NCI-H1930 (cell line): ENCODE results near the gene NME4.
"Not testable (repeated sequence)": the region's sequence is repeated elsewhere in the genome, so short reads cannot be mapped to it uniquely, and the experiment has no call there.

Source experiments
- DNase-seq, 2 experiments: peaks; one replicate each; lab custom pipeline; 2025; lab: John Stamatoyannopoulos, UW

The NME4 gene

DNA sequence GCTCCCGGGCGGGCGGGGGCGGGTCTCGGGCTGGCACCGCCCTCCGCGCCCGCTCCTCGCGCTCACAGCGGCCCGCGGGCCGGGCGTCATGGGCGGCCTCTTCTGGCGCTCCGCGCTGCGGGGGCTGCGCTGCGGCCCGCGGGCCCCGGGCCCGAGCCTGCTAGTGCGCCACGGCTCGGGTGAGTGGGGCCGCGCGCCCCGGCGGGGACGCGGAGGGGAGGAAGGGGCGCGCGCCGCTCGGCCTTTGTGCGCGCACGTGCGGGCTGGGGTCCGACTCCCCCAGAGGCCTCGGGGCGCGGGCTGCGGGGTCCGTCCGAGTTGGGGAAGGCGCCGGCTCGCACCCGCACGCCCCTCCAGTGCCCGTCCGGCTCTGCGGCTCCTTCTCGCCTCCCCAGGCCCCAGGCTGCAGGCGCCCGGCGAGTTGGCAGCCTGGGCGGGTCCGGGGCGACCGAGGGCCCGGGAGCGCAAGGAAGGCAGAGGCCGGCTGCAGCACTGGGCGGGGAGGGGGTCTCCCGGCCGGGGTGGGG lies at the start of gene NME4:
NME4 (plus strand) TSS at position 65 of the 527 bp plus-strand sequence; CDS start at position 89, 24 bp downstream.
- DNase-seq, result peak; percentile 52 to 76

DNA sequence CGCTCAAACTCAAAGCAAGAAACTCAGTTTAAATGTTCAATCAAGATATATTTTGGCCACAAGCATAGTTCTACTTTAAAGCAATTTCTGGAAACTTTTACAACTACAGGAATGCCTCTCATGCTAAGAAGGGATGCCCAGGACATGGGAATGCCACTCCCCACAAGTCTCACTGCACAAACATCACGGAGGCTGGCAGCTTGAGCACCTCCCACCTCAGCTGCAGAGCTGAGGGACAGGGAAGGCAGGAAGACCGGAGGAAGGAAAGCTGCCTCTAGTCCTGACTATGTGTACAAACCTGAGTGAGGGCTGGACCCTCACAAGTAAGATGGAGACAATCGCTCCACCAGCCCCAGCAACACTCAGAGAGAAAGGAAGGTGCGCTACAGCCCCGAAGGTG lies 49.8 kb upstream of the NME4 start:
- DNase-seq, result no peak

DNA sequence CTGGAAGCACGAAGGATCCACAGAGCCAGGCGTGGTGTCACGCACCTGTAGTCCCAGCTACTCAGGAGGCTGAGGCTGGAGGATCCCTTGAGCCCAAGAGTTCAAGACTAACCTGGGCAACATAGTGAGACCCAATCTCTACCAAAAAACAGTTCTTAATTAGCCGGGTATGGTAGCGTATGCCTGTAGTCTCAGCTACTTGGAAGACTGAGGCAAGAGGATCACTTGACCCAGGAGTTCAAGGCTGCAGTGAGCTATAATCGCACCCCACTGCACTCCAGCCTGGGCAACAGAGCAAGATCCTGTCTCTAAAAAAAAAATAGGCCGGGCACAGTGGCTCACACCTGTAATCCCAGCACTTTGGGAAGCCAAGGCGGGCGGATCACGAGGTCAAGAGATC lies 48.5 kb upstream of the NME4 start:
- not testable (repeated sequence) for DNase-seq

DNA sequence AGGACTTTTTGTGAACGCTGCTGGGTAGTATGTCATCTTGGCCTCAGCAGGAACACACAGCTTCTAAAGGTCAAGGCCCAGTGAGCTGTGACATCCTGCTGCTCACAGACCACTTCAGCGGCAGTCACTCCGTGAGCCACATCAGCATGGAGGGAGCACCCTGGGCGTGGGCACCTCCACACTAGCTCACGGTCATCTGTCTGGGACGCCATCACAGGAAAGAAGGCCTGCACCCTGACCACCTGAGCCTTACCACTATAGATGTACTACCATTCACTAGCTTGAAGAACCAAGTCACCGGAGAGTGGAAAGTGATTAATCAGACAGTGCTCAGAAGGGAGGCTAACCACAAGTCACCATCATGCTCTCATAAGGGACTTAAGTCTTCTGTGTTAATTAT lies 47.8 kb upstream of the NME4 start:
- no peak for DNase-seq

DNA sequence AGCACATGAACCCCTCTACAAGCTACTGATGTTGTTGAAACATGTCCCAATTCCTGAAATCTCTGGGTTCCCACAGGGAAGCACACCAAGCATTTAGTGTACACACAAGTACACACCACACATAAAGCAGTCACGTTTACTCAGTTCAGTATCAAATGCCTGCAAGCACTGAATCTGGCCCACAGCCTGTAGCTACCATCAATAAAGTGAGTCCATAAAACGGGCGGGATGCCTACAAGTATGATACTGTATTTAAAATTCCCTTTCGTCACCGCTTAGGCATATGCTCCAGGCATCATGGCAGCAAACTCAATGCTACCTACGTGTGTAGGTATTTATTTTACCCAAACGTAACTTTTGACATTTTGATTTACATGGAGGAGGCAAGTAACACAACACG lies 46.8 kb upstream of the NME4 start:
- no peak for DNase-seq

GRCh38 chr16:351804-352520 lies 45.0 kb upstream of the NME4 start:
- DNase-seq, result no peak

DNA sequence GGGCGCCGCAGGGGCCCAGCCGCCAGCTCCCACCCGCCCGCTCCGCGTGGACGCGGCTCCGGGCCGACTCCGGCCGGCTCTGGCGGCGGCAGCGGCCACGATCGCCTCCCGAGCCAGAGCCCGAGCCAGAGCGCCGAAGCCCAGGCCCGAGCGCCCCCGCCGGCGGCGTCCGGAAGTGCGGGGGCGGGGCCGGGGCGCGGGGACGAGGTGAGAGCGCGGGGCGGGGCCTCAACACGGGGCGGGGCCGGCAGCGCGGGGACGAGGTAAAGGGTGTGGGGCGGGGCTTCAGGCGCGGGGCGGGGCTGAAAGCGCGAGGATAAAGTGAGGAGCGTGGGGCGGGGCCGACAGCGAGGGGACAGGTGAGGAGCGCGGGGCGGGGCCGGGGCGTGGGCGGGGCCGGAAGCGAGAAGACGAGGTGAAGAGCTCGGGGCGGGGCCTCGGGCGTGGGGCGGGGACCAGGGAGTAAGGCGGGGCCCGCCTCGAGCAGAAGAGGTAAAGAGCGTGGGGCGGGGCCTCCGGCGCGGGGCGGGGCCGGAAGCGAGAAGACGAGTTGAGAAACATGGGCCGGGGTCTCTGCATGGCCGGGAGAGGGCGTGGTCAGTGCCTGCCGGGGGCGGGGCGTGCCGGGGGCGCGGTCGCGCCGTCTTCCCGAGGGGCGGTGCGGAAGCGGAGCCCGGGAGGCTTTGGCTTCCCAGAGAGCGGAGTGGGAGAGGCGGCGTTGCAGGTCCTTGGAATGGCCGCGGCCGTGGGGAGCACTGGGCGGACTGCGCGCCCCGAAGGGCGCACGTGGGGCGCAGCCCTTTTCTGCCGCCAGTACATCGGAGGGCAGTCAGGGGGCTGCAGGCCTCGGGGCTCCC lies 44.2 kb upstream of the NME4 start, which contains the start of gene AXIN1:
AXIN1 (minus strand) TSS at position 177 of the 857 bp plus-strand sequence. CDS start 5,698 bp downstream, outside the sequence.
- DNase-seq, result peak; percentile 99

DNA sequence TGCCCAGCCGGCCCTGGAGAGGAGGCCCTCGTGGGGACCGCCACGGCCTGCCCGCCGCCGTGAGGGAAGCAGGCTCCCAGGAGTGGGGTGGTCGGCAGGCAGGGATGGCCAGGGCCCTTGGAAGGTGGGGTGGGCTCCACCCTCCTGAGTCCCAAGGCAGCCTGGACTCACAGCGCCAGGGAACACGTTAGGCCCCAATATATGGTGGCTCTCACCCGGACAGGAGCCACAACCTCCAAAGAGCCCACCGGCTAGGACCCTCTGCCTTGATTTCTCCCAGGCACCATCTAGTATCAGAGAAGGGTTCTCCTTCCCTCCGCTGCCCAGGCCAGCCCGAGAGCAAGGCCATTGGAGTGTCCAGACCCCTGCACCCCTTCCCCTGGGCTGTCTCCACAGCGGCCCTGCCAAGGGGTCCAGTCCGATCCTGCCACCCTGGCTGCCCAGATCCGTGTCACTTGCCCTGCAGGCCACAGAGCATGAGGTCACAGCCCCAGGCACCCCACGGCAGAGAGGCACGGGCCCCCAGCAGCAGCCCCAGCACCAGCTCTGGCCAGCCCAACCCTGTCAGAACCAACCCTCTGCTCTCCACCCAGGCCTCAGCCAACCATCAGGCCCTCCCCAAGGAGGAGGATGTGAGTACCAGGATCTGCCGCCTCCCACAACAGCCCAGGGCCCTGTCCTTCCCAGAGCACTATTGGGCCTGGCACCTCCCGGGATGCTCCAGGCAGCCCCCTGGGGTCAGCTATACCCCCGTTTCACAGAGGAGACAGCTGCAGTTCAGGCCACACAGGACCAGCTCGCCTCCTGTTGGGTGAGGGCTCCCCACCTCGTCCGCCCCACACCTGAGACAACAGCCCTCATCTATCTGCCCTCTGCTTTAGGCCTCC lies 43.4 kb upstream of the NME4 start:
- no peak for DNase-seq

- DNase-seq, result no peak
Measured at GRCh38 chr16:354291-354881, 42.6 kb upstream of the NME4 start.

DNA sequence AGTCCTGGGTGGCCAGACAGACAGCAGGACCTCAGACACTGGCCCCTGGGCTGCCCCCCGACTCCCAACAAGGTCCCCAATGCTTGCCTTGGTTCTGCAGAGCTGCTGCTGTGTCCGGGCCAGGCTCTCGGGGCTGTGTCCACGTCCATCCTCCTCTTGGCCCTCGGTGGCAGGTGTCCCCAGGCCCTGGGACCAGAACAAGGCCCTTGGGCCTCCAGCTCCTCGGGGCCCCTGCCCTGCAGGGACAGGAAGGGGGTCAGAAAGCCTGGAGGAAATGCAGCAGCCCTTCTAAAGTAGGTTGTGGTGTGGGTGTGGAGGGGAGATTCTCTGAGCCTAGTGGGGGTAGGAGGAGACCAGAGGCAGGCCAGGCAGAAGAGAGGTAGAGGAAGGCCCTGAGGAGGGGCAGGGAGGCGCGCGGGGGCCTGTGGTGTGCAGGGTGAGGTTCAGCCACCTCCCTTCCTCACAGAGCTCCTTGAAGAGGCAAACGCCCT lies 42.0 kb upstream of the NME4 start:
- DNase-seq, result no peak

- DNase-seq, result no peak
Measured at GRCh38 chr16:356741-357140, 40.3 kb upstream of the NME4 start.

- DNase-seq, result no peak
Measured at GRCh38 chr16:359067-359763, 37.8 kb upstream of the NME4 start.

DNA sequence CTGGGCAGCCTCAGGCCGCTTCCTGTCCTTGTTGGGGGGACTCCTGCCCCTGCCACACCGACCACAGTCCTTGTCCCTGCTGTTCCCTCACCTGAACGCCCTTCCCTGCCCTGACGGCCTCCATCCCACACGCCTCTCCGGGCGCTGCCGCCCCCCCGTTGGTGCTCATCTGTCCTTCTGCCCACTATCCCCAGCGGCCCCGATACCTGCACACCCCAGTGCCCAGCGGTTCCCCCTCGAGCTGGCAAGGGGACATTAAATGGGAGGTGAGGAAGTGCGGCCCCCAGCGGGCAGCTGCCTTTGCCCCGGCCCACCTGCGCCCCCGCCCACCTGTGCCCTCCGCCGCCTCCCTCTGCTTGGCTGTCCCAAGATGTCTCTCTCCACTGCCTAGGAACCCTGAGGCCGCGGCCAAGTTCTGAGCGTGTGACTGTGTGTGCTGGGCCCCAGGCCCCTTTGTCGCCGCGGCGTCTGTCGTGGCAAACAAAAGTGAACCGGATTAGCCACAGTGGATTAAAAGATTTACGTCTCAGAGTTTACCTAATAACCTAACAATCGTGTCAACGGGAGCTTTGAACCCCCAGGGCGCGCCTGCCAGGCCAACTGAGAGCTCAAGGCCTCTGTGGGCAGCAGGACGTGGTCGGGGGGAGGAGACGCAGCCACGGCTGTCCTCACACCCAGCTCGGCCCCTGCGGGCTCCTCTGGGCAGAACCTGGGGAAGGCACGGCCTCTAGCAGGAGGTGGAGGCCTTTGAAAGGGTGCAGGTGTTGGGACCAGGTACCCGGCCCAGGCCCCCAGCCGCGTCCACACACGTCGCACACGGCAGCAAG lies 36.9 kb upstream of the NME4 start:
- no peak for DNase-seq

GRCh38 chr16:360698-361336 lies 36.2 kb upstream of the NME4 start:
- no peak for DNase-seq

DNA sequence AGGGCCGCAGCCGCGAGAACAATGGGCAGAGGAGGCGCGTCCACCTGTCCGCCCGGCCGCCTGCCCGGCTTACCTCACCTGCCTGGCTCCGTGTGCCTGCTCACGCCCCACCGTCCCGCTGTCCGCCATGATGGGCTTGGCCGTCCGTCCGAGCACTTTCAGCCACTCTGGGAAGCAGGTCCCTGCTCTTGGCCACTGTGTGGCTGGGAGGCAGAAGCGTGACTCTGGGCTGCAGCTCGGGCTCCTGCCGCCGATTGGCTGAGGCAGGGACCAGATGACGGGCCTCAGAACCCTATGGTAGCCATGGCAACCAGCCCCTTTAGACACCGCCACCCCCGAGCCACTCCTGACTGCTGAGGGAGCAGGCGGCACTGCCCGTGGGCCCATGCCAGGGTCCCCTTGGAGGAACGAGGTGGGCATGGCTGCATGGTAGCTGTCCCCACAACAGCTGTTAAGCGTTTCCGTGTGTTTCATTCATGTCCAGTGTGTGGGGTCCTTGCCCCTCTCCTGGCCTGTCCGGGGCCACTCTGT lies 35.6 kb upstream of the NME4 start:
- DNase-seq, result no peak

DNA sequence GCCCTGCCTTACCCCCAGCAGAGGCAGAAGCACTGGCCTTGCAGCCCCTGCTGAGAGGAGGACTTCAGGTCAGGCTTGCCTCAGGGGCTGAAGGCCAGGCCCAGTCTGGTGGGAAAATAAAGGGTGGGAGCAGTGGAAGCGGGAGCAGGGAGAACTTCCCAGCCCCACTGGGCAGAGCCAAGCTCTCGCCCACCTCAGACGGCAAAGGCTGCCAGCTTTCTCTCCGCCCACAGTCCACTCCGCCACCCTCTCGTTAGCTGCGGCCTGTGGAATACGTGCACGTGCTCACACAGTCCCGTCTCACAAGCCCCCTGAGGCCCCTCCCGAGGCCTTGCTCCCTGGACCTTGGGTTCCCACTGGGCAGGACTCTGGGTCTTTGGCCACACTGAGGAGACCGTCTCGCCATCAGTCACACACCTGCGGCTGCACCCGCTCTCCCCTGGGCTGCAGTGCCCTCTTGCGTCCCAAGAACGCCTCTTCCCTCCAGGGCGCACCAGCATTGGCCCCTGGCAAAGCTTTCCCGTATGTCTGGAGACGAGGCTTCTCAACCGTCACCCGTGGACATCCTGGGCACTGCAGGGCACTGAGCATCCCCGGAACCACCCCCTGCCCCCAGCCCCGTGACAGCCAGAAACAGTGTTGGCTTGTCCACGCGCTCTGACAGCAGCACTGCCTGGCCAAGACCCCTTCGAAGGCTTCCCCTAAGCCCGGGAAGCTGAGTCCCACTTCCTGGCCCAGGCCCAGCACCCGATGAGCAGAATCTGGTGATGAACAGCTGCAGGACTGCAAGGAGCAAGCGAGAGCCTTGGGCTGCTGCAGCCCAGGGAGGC lies 34.9 kb upstream of the NME4 start:
- peak; percentile 85 for DNase-seq

- DNase-seq, result not testable (repeated sequence)
Measured at GRCh38 chr16:362702-362999, 34.3 kb upstream of the NME4 start.

- DNase-seq, result no peak
Measured at GRCh38 chr16:363110-363765, 33.8 kb upstream of the NME4 start.
